CD4-positive, alpha-beta T cell treated with Interleukin-6 for 4 hours (primary cell): ENCODE data around the gene KCNQ2.
A peak's percentile ranks its signal among the peaks of the same experiment; 100 is the strongest.

ENCODE experiments used
- DNase-seq: peaks from one replicate; pipeline ENCODE4 v3.0.0-alpha.2; 2020; ENCODE audit warnings: mixed read lengths

KCNQ2 gene

DNA sequence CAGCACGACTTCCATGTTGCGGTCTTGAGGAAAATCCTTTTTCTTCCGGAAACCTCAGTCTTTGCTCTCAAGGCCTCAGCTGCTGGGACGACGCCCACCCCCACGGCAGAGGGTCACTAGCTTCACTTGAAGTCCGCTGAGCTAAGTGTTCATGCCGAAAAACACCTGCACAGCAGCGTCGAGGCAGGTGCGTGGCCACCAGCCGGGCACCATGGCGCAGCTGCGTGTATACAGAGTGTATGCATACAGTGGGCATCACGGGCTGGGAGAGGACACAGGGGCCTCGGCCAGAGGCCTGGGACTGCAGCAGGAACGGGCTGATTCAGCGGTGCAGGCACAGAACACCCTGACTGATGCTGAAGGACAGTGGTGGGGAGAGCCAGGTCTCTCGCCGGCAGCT lies 20.1 kb downstream of the KCNQ2 start:
- no peak for DNase-seq

DNA sequence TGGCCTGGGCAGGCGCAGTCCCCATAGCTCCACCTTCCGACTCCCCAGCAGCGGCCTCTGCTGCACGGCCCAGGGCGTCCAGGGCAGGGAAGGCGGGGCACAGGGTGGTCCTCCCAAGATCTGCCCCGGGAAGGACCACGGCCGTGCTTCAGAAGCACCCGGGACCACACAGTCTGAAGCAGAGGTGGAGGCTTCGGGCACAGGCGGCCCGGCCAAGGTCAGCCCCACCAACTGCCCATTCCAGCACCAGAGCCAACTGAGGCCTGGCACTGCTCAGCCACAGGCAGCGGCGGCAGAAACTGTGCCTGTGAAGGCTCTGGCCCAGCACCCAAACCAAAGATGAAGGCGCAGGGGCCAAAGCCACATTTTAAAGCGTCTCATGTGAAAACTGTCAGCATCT lies 20.6 kb downstream of the KCNQ2 start:
- no peak for DNase-seq

DNA sequence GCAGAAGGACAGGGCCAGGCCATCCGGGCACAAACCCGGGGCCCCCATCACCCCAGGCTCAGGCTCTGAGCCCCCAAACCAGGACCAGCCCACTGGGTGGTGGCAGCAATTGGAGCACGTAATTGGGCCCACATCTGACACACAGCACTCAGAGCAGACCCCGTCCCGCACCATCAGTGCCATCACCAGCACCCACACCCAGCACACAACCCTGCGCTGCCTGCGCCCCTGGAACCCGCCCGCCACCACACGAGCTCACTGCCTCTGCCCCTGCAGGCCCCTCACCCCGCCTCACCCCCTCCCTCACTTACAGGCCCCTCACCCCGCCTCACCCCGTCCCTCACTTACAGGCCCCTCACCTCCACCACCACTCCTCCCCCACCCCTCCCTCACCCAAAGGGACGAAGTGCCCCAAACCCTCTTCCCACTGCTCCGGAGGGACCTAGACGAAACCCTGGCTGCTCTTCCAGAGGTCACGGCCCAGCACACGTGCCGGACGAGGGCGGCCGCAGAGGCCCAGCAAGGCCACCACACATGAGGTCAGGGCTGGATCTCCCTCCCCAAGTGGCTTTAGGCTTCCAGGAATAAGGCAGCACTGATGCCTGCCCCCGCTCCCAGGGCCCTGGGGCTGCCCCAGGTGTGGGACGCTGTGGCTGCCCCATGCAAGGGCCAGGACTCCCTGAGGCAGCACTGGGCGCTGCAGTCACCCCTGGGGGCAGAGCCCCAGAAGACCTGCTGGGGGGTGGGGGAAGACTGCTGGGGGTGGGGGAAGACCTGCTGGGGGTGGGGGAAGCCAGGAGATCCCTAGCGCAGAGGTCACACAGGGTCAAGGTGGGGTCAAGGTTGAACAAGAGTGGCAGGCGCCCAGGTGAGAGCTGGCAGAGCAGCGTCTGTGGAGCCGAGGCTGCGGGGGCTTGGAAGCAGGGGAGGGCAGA lies 22.4 kb downstream of the KCNQ2 start:
- DNase-seq, result no peak

DNA sequence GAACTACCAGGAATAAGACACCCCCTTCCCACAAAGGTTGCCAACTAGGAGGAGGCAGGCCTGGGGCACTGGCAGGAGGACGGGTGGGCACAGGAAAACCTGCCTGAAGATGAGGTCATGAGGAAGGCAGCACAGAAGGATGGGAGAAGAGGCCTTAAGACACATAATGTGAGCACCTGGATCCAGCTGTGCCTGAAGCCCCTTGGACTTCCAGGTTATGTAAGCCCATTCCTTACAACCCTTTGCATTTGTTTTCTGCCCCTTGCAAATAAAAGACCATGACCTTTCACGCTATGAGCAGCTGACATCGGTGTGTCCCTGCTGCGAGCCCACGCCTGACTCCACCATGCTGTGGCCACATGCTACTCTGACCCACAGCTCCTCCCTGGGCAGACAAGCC lies 23.4 kb downstream of the KCNQ2 start:
- no peak for DNase-seq

DNA sequence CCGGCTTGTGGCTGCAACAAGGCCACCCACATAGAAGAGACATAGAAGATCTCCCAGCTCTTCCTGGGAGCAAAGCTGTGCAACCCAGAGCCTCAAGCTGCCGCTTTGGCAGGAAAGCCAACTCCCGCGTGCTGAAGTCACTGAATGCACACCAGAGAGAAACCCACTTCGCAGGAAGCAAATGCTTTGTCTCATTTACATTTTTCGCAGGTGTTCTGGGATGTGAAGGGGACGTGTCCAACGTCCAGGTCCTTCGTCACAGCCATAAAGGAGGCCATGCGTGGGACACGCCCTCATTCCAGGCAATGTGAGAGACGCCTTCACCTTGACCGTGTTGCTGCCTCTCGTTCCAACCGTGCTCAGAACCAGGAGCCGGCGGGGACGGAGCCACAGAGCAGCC lies 24.4 kb downstream of the KCNQ2 start:
- no peak for DNase-seq

DNA sequence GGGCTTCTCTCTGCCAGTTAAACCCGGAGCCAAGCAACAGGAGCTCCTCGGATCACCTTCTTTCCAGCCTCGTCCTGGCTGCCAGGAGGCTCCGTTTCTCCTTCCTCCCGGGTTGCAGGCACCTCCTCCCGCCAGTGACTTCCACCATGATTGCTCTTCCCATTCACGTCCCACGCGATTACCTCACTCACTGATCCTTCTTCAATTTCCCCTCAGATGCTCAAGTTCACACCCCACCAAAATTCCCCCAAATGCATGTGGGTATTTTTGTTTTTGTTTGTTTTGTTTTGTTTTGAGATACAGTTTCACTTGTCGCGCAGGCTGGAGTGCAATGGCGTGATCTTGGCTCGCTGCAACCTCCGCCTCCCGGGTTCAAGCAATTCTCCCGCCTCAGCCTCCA lies 25.1 kb downstream of the KCNQ2 start:
- DNase-seq, result no peak

DNA sequence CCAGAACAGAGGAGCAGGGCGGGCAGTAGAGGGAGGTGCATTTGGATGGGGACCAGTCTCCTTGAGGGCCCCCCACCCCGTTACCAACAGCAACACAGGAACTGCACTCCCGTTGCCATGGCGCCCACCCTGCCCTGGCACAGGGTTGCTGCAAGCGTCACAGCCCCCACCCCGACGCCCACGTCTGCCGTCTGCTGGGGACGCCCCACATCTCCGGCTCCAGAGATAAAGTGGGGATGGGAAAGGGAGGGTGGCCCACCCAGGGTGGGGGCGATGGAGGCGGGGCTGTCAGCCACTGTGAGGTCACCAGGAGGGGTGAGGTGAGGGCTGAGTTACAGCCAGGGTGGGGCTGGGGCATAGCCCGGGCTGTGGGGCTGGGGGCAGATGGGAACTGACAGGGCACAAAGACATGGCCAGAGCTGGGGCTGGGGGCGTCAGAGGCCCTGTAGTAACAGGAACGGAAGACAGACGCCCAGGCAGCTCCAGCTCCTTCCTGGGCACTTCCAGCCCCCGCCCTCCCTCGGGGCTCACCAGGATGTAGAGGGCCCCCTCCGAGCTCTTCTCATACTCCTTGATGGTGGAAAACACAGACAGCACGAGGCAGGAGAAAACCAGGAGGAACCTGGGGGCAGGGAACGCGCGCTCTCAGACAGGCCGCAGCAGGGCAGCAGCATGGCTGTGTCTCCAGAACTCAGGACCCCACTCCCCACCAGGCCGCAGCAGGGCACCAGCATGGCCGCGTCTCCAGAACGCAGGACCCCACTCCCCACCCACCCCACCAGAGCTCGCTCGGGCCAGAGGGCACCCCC lies 26.0 kb downstream of the KCNQ2 start:
- no peak for DNase-seq

DNA sequence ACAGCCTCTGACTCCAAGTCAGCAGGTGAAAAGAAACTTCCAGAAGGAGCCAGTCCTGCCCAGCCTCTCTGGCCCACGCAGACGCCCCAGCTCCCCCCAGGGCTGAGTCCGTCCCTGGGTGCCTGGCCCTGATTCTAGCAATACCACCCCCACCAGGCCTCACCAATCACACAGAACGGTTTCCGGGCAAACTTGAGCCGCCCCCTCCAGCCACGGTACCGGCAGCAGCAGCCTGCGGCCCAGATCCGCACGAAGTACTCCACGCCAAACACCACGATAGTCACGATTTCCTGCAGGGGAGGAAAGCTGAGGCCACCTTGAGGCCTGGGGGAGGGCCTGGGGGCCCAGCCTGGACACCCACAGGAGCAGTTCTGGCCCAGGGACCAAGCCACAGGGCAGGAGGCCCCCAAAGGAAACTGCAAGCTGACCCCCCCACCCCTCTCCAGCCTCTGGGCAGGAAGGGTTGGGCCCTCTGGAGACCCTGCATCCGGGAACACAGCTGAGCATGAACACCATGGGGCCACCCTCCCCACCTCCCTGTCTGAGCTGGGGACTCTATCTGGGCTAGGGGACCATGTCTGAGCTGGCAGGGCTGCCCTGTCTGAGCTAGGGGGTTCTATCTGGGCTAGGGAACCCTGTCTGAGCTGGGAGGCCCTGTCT lies 27.2 kb downstream of the KCNQ2 start:
- no peak for DNase-seq

DNA sequence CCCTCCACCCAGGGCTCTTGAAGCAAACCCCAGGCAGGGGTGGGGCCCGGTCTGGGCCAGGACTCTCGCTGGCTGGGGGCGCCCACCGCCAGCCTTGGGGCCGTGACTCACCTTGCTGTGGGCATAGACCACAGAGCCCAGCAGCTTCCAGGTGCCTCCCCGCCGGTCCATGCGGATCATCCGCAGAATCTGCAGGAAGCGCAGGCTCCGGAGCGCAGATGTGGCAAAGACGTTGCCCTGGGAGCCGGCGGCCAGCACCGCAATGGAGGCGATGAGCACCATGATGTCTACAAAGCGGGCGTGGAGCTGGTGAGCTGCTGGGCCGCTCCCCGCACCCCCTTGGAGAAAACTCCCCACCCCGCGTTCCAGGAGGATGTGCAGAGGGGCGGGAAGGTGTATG lies 27.9 kb downstream of the KCNQ2 start:
- DNase-seq, result no peak

DNA sequence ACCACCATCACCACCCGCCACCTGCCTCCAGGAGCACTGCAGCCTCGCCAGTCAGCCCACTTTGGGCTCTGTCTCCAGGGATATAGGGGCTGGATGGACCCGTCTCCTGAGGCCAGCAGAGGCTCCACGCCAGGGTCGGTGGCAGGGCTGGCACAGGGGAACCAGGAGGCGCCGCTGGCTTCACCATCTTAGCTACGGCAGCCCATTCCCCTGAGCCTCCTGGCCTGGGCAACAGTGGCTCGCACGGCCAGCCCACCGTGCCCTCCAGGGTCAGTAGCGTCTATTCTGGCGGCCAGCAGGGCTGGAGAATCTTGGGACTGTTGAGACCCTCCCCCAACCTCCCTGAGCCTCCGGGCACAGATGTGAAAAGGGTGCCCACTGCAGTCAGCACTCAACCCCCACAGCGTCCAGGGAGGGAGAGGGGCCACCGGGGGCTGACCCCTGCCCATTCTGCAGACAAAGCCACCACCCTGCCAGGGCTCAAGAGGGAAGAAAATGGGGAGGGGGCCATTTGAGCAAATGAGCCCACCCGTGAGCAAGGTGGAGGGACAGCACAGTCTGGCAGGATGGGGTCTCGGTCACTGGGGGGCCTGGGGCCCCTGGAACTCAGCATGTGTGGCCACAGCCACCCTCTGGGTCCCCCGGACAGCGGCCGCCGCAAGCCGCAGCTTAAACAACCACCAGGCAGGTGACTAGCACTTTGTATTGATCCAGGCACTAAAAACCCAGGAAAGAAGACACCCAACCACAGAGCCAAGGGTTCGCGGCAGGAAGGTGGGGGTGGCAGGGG lies 28.7 kb downstream of the KCNQ2 start:
- DNase-seq, result no peak

DNA sequence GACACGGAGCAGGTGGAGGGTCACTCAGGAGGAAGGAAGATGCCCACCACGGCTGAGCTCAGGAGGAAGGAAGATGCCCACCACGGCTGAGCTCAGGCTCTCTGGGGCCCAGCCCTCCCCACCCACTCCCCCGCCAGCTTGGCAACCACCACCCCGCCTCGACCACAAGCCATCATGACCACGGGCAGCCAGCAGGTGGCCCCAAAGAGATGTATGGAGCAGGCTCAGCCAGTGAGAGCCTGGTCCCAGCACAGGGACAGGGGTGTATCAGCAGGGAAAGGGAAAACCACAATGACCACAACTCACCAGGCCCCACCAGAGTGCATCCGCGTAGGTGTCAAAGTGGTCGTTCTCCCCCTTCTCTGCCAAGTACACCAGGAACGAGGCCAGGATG lies 30.4 kb downstream of the KCNQ2 start:
- DNase-seq, result peak; percentile 63

DNA sequence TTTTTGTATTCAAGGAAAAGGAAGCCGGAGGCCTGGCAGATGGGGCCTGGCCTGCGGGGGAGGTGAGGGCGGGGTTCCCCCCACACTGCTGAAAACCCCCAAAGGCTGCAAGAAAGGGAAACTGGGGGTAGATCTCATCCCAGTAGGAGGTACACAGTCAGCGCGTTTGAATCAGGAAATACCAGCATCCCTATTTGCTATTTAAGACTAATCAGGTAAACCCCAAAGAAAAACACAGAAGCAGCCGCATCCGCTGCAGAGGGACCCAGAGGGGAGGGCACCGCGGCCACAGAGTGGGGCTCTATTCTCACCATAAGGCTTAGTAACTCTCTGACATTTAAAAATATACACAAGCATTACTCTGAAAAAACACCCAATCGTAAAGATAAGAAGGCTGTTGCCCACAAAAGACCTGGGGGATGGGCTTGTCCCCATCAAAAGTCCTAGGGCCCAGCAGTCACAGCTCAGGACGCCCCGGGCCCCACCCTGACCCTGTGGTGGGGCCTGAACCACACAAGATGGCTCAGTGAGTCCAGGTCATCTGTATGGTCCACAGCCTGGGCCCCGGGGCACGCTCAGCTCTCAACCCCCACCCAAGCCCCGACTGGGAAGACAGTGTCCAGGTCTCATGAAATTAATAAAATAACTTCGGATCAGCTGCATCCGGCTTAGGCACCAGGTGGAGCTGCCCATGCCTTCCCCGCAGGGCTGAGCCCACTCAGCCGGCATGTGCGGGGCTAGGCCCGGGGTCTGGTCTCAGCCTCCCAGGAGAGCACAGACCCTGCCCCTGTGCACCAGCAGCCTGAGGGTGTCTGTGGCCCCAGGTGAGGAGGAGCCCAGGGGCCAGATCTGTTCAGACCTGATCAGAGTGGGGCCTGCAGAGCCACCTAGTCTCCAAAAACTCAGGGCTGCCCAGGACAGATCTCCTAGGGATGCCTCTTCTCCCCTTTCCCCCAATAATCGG lies 31.0 kb downstream of the KCNQ2 start:
- peak; percentile 48 for DNase-seq

DNA sequence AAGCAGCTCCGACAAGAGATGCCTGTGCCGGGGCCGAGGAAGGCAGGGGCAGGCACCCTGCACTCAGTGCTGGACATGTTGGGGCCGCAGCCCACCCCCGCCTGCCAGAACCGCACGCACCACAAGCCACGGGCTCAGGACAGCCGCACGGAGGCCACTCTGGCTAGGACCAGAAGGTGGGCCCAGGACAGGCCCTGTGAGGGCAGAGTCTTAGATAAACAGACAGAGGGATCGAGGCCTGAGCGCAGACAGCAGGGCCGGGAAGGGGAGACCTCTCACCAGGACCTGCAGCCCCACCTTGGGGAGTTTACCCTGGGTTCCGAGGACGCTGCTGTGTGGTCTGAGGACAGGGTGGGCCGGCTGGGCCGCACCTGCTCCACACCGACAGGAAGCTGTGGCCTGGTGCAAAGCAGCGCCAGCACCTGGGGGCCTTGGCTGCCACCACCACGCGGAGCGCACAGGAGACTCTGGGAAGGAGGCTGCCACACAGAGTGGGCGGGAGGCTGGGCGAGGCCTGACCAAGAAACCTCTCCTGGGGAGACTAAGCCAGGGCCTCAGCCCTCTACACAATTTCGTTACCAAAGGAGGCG lies 32.0 kb downstream of the KCNQ2 start:
- DNase-seq, result no peak

DNA sequence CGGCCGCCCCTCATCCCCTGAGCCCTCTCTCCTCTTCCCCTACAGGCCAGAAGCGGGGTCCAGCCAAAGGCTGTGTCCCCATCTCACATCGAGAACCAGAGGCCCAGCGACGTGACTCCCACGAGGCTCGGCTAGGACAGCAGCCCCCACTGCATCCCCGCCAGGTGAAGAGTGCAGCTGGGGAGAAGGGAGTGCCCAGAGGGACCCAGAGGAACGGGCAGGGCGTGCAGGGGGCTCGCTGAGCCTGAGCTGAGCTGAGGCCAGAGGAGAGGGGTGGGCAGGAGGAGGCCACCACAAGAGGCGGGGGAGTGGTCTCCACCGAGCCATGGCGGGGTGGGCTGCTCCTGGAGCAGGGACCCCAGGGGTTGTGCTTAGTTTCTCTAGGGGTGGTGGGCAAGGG lies 32.6 kb downstream of the KCNQ2 start:
- DNase-seq, result no peak

DNA sequence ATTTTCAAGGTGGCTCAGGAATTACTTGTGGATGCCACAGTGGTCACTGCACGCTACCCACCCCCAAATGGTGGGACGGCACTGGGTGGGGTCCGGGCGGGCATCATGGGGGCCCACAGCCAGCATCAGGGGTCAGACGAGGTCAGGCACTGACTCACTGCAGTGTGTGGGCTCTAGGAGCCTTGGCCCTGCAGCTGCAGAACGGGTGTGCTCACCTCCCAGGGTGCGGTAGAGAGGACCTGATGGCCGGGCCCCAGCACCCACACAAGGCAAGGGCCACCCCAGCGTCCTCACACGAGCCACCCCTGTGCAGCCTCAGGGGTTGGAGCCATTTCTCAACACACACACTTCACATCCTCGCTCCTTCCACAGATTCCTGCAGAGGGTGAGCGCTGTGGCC lies 34.3 kb downstream of the KCNQ2 start:
- DNase-seq, result no peak

DNA sequence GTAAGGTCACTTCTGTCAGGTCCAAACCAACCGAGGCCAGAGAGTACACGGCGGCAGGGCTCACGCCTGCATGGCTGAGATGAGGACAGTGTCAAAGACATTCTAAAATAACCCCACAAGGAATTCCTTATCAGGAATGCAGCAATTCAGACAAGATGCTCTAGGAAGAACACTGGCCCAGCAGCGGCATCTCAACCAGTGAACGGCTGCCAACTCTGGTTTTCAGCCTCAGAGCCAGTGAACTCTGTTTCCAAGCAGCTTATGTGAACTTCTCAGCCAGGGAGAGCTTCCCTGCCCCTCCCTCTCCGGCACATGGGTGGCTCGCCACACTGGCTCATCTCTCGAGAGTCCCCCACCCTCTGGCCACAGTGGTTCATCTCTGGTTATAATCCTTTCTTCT lies 36.9 kb downstream of the KCNQ2 start:
- DNase-seq, result no peak

DNA sequence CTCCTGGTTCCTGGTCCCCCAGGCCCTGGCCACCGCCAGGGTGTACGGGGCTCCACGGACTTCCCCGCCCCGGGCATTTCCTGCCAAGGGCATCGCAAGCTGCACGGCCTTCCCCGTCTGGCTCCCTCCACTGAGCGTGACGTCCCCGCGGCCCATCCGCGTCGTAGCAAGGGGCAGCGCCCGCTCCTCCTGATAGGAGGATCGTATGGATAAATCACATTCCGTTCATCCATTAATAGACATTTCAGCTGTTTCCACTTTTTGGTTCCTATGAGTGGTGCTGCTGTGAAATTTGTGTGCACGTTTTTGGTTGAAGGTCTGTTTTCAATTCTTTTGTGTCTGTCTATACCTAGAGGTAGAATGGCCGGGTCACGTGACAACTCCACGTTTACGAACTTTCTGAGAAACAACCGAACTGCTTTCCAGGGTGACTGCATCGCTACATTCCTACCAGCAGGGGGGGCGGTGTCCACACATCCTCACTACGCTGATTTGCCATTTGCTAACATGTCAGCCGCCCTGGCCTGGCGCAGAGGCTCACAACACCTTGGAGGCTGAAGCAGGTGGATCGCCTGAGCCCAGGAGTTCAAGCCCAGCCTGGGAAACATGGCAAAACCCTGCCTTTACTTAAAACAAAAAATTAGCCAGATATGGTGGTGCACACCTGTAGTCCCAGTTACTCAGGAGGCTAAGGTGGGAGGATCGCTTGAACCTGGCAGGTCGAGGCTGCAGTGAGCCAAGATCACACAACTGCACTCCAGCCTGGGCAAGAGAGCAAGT lies 37.7 kb downstream of the KCNQ2 start:
- DNase-seq, result peak; percentile 76

DNA sequence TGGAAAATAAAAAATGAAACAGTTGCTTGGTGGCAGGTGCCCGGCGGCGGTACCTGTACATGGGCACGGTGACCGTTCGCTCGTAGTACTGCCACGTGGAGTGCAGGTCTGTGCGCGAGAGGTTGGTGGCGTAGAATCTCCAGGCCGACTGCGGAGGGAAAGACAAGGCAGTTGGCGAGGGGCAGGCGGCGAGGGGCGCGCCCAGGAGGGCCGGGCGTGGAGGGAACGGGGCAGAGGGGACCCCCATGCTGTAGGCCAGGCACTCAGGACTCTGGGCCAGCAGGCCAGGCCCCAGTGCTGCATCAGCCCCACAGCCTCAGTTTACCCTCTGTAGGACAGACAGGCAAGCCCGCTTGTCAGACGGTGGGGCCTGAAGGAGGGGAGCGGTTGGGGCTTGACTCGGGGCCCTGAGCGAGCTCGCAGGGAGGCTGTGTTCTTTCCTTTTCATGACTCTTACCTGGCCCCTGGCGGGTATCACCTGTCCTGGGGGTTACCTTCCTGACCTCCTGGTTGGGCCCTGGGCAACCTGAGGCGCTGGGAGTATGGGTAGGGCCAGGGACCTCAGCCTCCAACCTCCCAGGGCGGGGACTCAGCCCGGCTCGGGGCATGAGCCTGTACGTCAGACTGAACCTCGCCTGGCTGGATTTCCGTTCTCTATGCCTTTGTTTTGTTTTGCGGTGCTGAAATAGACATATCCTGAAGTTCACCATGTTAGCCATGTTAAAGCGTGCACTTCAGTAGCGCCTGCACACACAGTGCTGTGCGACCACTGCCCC lies 38.5 kb downstream of the KCNQ2 start:
- peak; percentile 12 for DNase-seq

DNA sequence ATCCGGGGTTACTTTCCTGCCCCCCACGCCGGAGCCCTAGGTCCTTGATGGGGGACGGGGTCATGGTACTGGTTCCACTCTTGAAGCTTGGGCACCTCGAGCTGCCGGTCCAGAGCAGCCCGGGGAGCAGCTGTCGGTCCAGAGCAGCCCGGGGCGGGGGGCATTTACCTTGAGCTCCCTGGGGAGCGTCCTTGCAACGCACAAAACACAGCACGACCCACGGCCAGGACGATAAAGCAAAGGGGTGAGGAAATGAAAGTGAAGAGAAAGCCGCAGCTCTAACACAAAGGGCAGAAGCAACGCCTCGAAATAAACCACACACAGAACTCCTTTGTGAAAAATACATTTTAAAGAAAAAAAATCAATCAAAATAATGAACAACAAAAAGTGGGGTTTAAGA lies 39.1 kb downstream of the KCNQ2 start:
- no peak for DNase-seq
